ENCODE data around the gene RRAS. TPM values are rescaled to one million over a fixed set of nuclear protein-coding genes. Genes with fewer than 3 reads are reported as not detected.
A peak's percentile ranks its signal among the peaks of the same experiment; 100 is the strongest.
"Not testable (repeated sequence)": the region's sequence is repeated elsewhere in the genome, so short reads cannot be mapped to it uniquely, and the experiment has no call there.

Gene RRAS
- total RNA-seq, 2 experiments from 2014 or later: 12.3 to 14.9 TPM

DNA sequence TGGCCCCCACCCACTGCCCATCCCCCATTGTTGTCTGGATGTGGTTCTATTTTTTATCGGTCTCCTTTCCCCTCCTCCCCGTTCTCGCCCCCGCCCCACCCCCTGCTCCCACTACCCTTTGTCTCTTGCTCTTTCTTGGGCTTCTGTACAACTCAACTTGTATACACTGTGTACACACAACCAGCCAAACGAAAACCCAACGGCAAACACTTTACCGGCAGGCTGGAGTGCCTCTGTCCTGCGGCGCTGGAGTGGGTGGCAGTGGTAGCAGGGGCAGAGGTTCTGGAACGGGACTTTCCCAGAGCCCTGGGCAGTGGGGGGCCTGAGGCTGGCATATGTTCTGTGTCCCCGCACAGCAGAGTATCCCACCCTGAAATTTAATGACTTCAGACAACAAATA is 13.7 kb downstream of the RRAS start:
- H3K4me1 Mint-ChIP-seq: no peaks in the 10 kb centered on the region
- H3K27me3 Mint-ChIP-seq: no peaks in the 10 kb centered on the region
- H3K9me3 Mint-ChIP-seq: no peaks in the 10 kb centered on the region
- ATAC-seq (ENCODE audit: low read depth): no peak
- no peak overlapping the region for H3K4me3 Mint-ChIP-seq
- POLR2A ChIA-PET: no interaction called here
- H3K36me3 Mint-ChIP-seq: peaks cover 33% of the 10 kb centered on the region
- DNase-seq: no peak
- H3K27ac Mint-ChIP-seq: no peak overlapping the region

DNA sequence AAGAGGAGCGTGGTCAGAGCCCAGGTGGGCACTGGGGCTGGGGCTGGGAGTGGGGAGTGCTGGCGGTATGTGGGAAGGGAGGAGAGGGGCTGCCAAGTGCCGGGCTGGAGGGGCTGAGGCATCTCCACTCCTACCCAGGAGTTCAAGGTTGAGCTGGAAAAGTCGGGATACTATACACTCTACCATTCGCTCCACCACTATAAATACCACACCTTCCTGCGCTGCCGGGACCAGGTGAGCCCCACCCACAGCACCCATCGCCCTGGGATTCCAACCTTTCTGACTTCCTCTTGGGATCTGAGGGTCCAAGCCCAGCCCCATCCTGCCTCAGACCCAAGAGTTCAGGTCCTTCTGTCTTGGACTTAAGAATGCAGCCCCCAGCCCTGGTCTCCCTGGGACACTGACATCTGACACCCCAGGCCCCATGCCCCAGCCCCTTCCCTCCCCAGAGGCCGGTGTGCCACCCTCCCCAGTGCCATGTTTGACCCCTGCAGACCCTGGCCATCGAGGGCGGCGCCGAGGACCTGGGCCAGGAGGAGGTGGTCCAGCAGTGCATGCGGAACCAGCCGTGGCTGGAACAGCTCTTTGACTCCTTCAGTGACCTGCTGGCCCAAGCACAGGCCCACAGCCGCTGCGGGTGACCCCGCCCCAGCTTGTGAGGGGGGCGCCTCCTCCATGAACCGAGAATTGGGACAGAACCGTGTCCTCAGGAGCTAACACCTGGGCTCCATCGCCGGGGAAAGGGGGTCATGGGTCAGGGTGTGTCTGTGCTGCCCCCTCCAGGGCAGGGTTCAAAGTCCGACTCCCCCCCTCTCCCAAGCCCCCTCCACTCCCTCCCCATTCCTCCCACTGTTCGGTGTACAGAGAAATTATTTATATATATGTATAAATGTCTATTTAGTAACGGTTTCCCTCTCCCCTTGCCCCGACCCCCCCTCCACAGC is 14.7 kb downstream of the RRAS start:
- Mint-ChIP-seq H3K4me3 (no peak overlapping the region), H3K36me3 (peaks cover 33% of the 10 kb centered on the region), H3K9me3 (no peaks in the 10 kb centered on the region), H3K4me1 (no peaks in the 10 kb centered on the region), H3K27me3 (no peaks in the 10 kb centered on the region), H3K27ac (no peak overlapping the region)
- ATAC-seq (ENCODE audit: low read depth): no peak
- DNase-seq: no peak
- POLR2A ChIA-PET: no interaction called here

- not testable (repeated sequence) for DNase-seq, H3K27ac Mint-ChIP-seq, H3K4me3 Mint-ChIP-seq
These were observed 22.1 kb downstream of the RRAS start for GRCh38 chr19:49617860-49618259.

DNA sequence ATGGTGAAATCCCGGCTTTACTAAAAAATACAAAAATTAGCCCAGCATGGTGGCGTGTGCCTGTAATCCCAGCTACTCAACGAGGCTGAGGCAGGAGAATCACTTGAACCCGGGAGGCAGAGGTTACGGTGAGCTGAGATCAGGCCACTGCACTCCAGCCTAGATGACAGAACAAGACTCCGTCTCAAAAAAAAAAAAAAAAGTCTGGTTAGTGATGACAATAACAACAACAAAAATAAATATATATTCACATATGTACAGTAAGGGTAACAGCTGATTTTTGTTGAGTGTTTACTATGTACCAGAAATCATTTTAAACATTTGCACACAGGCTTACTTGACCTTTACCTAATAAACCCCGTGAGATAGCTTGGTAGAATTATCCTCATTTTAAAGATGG is 23.0 kb downstream of the RRAS start:
- H3K27ac Mint-ChIP-seq: no peak overlapping the region
- peaks cover 9% of the 10 kb centered on the region for H3K4me1 Mint-ChIP-seq
- H3K4me3 Mint-ChIP-seq: no peak overlapping the region
- POLR2A ChIA-PET: interaction anchor here (0.7 to 1.0 kb wide), 3 partner anchors 30 to 64 kb away, joined by 3 read pairs; partner anchors contain the start of genes NOSIP and PRRG2
- H3K9me3 Mint-ChIP-seq: no peaks in the 10 kb centered on the region
- H3K36me3 Mint-ChIP-seq: peaks cover 33% of the 10 kb centered on the region
- H3K27me3 Mint-ChIP-seq: no peaks in the 10 kb centered on the region
- ATAC-seq (ENCODE audit: low read depth): no peak
- DNase-seq: no peak

More at GRCh38 chr19:49617860-49618259, 22.1 kb downstream of the RRAS start:
- not testable (repeated sequence) for H3K9me3 Mint-ChIP-seq; ATAC-seq (ENCODE audit: low read depth); H3K4me1 Mint-ChIP-seq; H3K27me3 Mint-ChIP-seq
- POLR2A ChIA-PET: interaction anchor here (0.6 kb wide), 1 partner anchor 198 kb away, joined by 3 read pairs; no protein-coding TSS in a partner anchor
- peaks cover 34% of the 10 kb centered on the region for H3K36me3 Mint-ChIP-seq

- POLR2A ChIA-PET: interaction anchor here (0.7 to 1.0 kb wide), 3 partner anchors 30 to 65 kb away, joined by 3 read pairs; partner anchors contain the start of genes NOSIP and PRRG2
These were observed 23.4 kb downstream of the RRAS start for GRCh38 chr19:49616532-49616931.

DNA sequence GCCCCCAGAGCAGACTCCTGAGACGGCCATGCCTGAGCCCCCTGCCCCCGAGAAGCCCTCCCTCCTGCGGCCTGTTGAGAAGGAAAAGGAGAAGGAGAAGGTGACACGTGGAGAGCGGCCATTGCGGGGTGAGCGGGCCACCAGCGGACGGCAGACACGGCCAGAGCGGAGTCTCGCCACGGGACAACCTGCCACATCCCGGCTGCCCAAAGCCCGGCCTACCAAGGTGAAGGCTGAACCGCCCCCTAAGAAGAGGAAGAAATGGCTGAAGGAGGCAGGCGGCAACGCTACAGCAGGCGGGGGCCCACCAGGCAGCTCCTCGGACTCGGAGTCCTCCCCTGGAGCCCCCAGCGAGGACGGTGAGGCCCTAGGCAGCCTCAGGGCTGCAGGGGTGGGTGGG is 24.1 kb downstream of the RRAS start:
- POLR2A ChIA-PET: interaction anchor here (0.6 kb wide), 1 partner anchor 24 kb away, joined by 3 read pairs; the partner anchor contains the start of gene RRAS
- Mint-ChIP-seq H3K9me3 (no peaks in the 10 kb centered on the region), H3K4me1 (peaks cover 9% of the 10 kb centered on the region), H3K27me3 (no peaks in the 10 kb centered on the region), H3K4me3 (no peak overlapping the region), H3K36me3 (peaks cover 30% of the 10 kb centered on the region), H3K27ac (no peak overlapping the region)
- no peak for DNase-seq
- ATAC-seq (ENCODE audit: low read depth): no peak

More at GRCh38 chr19:49616532-49616931, 23.4 kb downstream of the RRAS start:
- no peaks in the 10 kb centered on the region for H3K9me3 Mint-ChIP-seq
- no peak for DNase-seq
- no peak overlapping the region for H3K4me3 Mint-ChIP-seq
- H3K27ac Mint-ChIP-seq: no peak overlapping the region
- H3K4me1 Mint-ChIP-seq: peaks cover 9% of the 10 kb centered on the region
- ATAC-seq (ENCODE audit: low read depth): no peak
- peaks cover 32% of the 10 kb centered on the region for H3K36me3 Mint-ChIP-seq
- no peaks in the 10 kb centered on the region for H3K27me3 Mint-ChIP-seq

DNA sequence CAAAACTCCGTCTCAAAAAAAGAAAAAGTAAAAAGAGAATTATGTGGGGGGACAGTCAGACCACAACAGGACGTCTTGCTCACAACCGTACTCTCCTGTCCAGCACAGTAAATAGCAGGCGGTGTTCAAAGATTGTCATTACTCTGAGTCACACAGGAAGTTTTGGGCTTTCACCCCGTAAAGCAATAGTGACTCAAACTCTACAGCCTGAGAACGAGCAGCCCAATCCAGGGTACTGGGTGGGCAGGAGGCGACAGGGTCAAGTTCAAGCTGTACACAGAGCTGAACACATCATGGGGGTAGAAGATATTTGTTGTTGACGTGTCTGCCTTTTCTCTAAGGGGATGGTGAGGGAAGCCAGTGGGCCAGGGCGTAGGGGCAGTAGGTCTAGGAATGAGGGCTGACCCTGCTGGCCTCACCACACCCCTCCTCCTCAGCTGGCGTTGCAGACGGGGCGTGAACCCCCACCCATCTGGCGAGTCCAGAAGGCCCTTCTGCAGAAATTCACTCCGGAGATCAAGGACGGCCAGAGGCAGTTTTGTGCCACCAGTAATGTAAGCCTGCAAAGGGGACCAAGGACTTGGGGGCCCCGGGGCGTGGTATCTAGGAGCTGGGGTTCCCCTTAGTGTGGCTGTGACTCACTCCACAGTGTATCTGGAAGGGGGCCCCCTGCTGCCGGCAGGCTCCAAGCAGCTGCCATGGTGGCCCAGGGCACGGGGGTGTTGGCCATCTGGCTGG is 25.7 kb downstream of the RRAS start:
- peaks cover 33% of the 10 kb centered on the region for H3K36me3 Mint-ChIP-seq
- H3K9me3 Mint-ChIP-seq: no peaks in the 10 kb centered on the region
- POLR2A ChIA-PET: interaction anchor here (1.2 kb wide), 1 partner anchor 24 kb away, joined by 3 read pairs; no protein-coding TSS in a partner anchor
- no peak for ATAC-seq (ENCODE audit: low read depth)
- peaks cover 9% of the 10 kb centered on the region for H3K4me1 Mint-ChIP-seq
- H3K27me3 Mint-ChIP-seq: no peaks in the 10 kb centered on the region
- H3K4me3 Mint-ChIP-seq: no peak overlapping the region
- DNase-seq: no peak
- H3K27ac Mint-ChIP-seq: no peak overlapping the region

DNA sequence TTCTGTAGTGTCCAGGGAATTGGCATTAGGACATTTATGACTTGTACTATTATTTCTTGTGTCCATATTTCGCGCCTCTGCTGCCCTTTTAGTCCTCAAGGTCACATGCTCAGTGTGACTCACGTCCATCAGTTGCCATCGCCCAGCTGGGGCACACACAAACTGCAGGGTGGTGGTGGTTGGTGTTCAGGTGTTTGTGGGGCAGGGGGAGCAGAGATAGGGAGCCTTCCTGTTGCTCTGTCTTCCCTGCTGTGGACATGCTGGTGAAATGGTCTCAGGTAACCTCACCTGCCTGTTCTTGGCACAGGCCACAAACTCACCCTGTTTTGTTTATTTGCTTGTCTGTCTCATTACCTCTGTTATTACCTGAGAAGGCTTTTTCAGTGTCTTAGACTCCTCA is 26.6 kb downstream of the RRAS start:
- POLR2A ChIA-PET: no interaction called here
- DNase-seq (no peak), ATAC-seq (ENCODE audit: low read depth) (no peak)
- peak overlapping the region; percentile 48 for H3K27ac Mint-ChIP-seq
- peaks cover 9% of the 10 kb centered on the region for H3K4me1 Mint-ChIP-seq
- peaks cover 29% of the 10 kb centered on the region for H3K36me3 Mint-ChIP-seq
- no peaks in the 10 kb centered on the region for H3K9me3 Mint-ChIP-seq
- no peaks in the 10 kb centered on the region for H3K27me3 Mint-ChIP-seq
- H3K4me3 Mint-ChIP-seq: no peak overlapping the region

- POLR2A ChIA-PET: no interaction called here
- peaks cover 8% of the 10 kb centered on the region for H3K36me3 Mint-ChIP-seq
- H3K4me1 Mint-ChIP-seq: peaks cover 8% of the 10 kb centered on the region
- no peak overlapping the region for H3K4me3 Mint-ChIP-seq
- DNase-seq (no peak), ATAC-seq (ENCODE audit: low read depth) (no peak)
- no peak overlapping the region for H3K27ac Mint-ChIP-seq
- H3K9me3 Mint-ChIP-seq: no peaks in the 10 kb centered on the region
- H3K27me3 Mint-ChIP-seq: no peaks in the 10 kb centered on the region
These were observed 30.3 kb downstream of the RRAS start for GRCh38 chr19:49609499-49610092.

GRCh38 chr19:49605605-49606004 is 34.3 kb downstream of the RRAS start:
- ATAC-seq (ENCODE audit: low read depth) (no peak), DNase-seq (no peak)
- Mint-ChIP-seq H3K4me3 (no peak overlapping the region), H3K27ac (no peak overlapping the region), H3K36me3 (peaks cover 12% of the 10 kb centered on the region), H3K9me3 (no peaks in the 10 kb centered on the region), H3K27me3 (no peaks in the 10 kb centered on the region), H3K4me1 (peaks cover 1% of the 10 kb centered on the region)
- POLR2A ChIA-PET: no interaction called here

GRCh38 chr19:49602806-49603205 is 37.1 kb downstream of the RRAS start:
- POLR2A ChIA-PET: no interaction called here
- Mint-ChIP-seq H3K4me1 (peaks cover 1% of the 10 kb centered on the region), H3K9me3 (no peaks in the 10 kb centered on the region), H3K27me3 (no peaks in the 10 kb centered on the region), H3K36me3 (peaks cover 15% of the 10 kb centered on the region), H3K4me3 (no peak overlapping the region), H3K27ac (no peak overlapping the region)
- no peak for ATAC-seq (ENCODE audit: low read depth)
- DNase-seq: no peak

- H3K4me3 Mint-ChIP-seq: no peak overlapping the region
- H3K36me3 Mint-ChIP-seq: peaks cover 13% of the 10 kb centered on the region
These were observed 38.4 kb downstream of the RRAS start for GRCh38 chr19:49601482-49602038.

More at GRCh38 chr19:49601482-49602038, 38.4 kb downstream of the RRAS start:
- POLR2A ChIA-PET: no interaction called here
- DNase-seq (no peak), ATAC-seq (ENCODE audit: low read depth) (no peak)
- H3K27me3 Mint-ChIP-seq: no peaks in the 10 kb centered on the region
- H3K27ac Mint-ChIP-seq: no peak overlapping the region
- H3K4me1 Mint-ChIP-seq: peaks cover 1% of the 10 kb centered on the region
- no peaks in the 10 kb centered on the region for H3K9me3 Mint-ChIP-seq

All from activated naive CD8-positive, alpha-beta T cell treated with anti-CD3 and anti-CD28 coated beads, Interleukin-2, amount 10 ng/mL, durations not matched to agents 7 days and 5 days (primary cell).